GM19324 (cell line): ENCODE measurements around the gene FKBP9.
"Not testable (repeated sequence)": the region's sequence is repeated elsewhere in the genome, so short reads cannot be mapped to it uniquely, and the experiment has no call there.

ENCODE experiments used
- ATAC-seq: cut with Tn5 transposase; IDR thresholded peaks from one replicate; pipeline ENCODE4 v1.9.1; 2021; ENCODE audit warnings: mild to moderate bottlenecking, moderate library complexity; ENCODE audit not compliant: unreplicated experiment, low FRiP score

Gene FKBP9

DNA sequence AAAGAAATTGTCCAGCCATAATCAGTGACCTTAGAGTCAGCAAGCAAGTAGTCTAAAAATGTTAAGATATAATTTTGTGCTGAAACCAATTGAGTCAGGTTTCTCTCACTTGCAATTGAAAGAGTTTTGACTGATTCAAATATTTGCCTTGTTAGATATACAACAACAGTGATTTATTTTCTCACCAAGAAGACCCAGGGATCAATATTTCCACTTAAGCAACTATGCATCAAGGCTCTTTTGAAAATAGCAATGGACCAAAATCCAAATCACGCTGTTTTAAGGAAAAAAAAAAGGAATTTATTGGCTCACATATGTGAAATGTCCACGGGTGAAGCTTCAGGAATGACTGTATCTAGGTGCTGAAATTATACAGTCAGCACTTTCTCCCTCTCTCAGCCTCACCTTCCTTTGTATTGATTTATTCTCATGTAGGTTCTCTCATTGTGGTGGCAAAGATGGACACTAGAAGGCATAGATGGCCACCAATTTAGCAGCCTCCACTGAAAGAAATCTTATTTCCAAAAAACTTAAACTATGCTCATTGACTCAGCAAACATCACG lies 9.7 kb upstream of the FKBP9 start:
- ATAC-seq: no peak

- ATAC-seq: no peak
These were observed 9.0 kb upstream of the FKBP9 start for GRCh38 chr7:32948202-32948601.

- no peak for ATAC-seq
These were observed 4.4 kb upstream of the FKBP9 start for GRCh38 chr7:32952876-32953275.

DNA sequence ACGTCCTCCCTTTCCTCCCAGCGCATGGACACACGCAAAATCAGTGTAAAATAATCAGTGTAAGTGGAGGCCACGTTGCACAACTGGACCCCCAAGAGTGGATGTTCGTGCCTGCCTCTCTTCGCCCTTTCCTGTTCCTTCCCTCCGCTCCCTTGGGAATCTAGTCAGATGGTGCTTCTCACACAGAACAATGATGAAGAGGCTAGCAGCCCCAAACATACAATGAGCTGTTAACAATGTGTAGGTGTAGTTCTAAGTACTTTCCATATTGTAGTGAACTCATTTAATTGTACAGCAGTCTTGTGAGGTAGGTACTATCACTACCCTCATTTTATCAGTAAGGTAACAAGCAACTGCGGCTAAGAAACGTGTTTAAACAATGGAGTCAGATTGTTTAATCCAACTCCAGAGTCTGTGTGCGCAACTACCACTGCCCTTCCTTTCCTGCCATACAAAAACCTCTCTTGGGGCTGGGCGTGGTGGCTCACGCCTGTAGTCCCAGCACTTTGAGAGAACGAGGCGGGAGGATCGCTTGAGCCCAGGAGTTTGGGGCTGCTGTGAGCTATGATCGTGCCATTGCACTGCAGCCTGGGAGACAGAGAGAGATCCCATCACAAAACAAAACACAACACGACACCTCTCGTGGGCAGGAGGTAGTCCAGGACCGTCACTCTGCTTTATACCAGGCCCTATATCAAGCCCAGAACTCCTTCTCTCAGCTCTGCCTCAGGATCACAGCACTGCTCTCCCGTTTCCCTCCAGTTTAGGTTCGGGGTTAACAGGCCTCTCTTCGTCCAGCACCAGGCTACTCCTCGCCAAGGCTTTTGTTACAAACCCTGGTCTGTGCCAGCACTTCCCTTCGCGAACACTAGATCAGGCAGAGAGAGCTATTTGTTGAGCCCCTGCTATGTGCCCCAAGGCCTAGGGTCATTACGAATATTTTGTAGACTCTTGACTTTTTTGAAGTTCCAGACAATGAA lies 1.1 kb downstream of the FKBP9 start:
- no peak for ATAC-seq

GRCh38 chr7:32963880-32964301 lies 6.7 kb downstream of the FKBP9 start:
- ATAC-seq: not testable (repeated sequence)

DNA sequence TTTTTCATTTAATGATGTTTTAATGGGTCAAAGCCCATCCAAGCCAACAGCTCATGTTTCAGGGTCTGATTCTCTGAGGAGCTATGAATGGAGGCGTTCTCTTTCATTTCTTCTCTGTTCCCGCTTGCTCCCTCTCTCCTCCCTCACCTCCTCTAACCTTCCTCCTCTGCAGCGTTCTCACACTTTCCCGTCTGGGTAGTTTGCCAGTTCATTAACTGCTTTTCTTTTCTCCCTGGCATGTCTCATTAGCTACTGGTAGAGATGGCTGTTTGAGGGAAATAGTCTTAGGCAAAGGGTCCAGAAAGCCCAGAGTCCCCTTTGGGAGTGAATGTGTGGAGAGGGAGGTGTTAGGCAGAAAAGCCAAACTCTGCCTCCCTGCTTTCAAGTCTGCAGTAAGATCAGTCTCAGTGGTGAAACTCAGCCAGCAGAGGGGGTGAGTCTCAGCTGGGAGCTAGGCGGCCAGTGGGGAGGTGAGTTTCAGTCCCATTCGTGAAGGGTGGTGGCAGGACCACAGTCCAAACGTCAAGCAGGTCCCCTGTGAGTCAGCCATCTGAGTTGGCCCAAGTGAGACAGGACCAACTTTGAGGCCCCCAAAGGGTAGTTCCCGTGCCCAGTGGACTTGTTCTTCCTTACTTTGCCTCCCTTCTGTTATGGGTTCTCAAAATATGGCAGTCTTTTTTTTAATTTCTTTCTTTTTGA lies 7.4 kb downstream of the FKBP9 start:
- peak; percentile 88 for ATAC-seq

DNA sequence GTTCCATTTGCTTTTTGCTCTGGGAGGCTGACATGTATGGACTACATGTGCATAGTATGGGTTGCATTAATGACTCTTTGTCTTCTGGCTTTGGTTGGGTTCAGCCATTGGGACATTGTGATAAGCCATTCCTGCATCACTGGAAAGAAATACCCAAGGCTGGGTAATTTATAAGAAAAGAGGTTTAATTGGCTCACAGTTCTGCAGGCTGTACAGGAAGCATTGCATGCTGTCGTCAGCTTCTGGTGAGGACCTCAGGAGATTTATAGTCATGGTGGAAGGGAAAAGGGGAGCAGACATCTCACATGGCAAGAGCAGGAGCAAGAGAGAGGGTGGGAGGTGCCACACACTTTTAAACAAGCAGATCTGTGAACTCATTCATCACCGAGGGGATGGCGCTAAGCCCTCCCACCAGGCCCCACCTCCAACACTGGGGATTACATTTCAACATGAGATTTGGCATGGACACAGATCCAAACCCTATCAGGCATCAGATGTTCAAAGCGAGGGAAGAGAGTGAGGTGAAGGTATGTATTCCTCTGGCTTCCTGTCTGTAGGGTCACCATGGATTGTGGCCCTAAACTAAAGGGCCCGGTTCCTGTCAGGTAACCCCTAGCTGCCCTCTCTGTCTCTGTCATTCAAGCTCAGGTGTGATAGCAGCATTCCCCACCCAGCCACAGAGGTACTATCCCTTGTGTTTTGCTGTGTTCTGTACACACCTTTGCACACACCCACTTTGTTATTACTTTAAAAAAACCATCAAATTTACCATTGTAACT lies 9.4 kb downstream of the FKBP9 start:
- ATAC-seq: not testable (repeated sequence)

DNA sequence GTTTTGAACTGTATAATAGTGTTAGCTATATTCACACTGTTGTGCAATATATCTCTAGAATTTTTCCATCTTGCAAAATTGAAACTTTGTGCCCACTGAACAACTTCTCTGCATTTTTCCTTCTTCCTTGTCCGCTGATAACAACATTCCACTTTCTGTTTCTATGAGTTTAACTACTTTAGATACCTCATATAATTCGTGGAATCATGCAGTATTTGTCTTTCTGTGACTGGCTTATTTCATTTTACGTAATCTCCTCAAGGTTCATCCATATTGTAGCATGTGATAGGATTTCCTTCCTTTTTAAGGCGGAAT lies 10.0 kb downstream of the FKBP9 start:
- ATAC-seq: not testable (repeated sequence)

DNA sequence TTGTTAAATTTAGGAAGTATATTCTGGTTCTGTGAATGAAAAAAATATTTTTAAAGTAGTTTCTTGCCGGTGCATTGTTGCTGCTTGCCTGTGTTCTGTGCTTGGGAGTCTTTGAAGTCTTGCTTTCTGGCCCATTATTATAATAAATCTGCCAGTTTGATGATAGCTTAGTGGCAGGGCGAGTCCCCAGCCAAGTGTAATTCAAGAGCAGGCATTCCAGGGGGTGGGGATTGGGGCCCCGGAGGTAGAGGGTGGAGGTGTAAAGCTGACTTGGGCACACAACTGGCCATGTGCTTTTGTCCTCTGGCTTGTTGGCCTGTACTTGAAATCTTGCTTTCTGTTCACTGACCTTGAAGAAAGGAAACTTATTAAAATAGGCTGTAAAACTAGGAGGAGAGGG lies 14.7 kb downstream of the FKBP9 start:
- ATAC-seq: not testable (repeated sequence)

- not testable (repeated sequence) for ATAC-seq
These were observed 19.9 kb downstream of the FKBP9 start for GRCh38 chr7:32977159-32977558.

GRCh38 chr7:32979246-32979645 lies 22.0 kb downstream of the FKBP9 start:
- ATAC-seq: not testable (repeated sequence)

- not testable (repeated sequence) for ATAC-seq
These were observed 22.7 kb downstream of the FKBP9 start for GRCh38 chr7:32979902-32980301.

DNA sequence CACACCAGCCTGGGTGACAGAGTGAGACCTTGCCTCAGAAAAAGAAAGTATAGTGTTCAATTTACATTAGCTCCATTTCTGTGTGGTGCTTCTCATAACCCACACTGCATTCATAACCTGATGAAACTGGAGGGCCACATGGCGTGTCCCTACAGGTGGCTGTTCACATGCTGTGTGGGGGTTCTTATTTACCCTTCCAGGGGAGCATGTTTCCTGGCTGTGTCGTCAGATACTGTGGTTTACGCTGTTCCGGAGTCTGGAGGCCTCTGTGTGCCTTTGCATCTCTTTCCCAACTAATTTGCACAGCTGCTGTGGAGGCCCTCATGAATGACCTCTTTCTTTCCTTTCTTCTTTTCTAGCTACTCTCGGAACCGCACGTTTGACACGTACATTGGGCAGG lies 30.9 kb downstream of the FKBP9 start:
- not testable (repeated sequence) for ATAC-seq

DNA sequence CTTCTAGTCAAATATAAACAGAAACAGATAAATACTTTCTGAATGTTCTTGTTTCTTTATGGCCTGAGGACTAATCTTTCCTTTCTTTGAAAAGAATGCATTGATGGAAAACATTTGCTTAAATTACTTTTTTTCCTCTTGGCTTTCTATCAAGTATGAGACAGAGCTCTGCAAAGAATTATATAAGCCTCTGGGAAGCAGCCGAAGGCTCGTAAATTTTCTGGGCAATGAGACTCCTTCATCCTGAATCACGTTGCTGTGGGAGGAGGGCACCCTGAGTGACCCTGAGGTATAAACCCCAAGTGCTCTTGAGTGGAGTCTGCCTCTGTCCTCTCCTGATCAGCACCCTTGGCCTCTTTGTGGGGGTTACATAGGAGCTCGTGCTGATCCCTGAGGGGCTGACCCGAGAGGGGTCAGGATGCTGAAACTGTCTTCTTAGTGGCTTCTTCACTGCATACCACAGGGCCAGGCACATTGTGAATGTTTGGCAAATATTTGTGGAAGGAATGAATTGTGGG lies 33.9 kb downstream of the FKBP9 start:
- ATAC-seq: not testable (repeated sequence)

GRCh38 chr7:32991975-32992700 lies 34.9 kb downstream of the FKBP9 start:
- ATAC-seq: not testable (repeated sequence)

GRCh38 chr7:32992750-32993149 lies 35.5 kb downstream of the FKBP9 start:
- ATAC-seq: not testable (repeated sequence)

DNA sequence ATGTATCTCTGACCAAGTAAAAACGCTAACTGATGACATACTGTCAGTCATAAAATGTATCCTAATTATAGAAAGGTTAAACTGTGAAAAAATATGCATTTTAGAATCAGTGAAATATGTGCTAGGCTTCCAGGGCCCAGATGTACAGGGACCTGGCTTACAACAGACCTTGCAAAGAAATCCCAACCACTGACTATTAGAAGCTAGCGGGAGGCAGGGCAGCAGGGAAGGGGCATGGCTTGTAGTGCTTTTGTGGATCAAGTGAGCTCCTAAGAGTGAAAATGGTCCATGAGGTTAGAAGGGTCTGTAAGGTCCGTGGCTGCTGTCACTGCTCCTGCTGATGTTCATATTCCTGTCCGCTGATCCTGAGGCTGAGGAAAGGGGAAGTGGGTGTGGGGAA lies 40.7 kb downstream of the FKBP9 start:
- not testable (repeated sequence) for ATAC-seq

GRCh38 chr7:32998361-32999171 lies 41.3 kb downstream of the FKBP9 start:
- ATAC-seq: not testable (repeated sequence)

GRCh38 chr7:32999380-32999779 lies 42.1 kb downstream of the FKBP9 start:
- ATAC-seq: not testable (repeated sequence)
